Measurements from ENCODE around the gene ARHGAP42. TPM values are rescaled to one million over a fixed set of nuclear protein-coding genes. Genes with fewer than 3 reads are reported as not detected.

The ARHGAP42 gene
- total and polyA plus RNA-seq, 11 donors: 3.8 to 12.4 (median 8.6) TPM

DNA sequence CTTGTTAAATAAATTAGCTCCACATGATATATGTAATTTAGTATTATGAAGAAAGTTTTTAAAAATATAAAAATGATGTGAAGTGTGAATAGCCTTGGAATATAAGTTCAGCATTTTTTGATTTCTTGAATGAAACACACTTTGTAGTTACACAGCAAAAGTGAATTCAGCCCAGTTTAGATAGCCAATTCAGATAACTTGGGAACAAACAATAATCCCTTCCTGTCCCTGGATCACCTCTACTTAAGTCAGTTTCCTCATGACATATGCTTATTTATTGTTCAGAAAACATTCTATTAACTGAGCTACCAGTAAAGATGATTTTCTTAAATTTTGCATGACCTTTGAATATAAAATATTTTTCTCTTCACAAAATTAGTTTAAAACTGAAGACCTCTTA lies 335.2 kb downstream of the ARHGAP42 start:
- Histone ChIP-seq H3K27ac (no peak overlapping the region), H3K36me3 (no peaks in the 10 kb centered on the region), H3K4me3 (no peak overlapping the region), H3K4me1 (no peaks in the 10 kb centered on the region), H3K9me3 (no peaks in the 10 kb centered on the region), H3K27me3 (no peaks in the 10 kb centered on the region)
- DNase-seq (no peak), ATAC-seq (no peak)
- intact Hi-C loops (cut with DNase I): no loop called here
- TF ChIP-seq POLR2A (IDR thresholded peaks at IDR 0.05) (no peak), CTCF (IDR thresholded peaks at IDR 0.05) (no peak)

GRCh38 chr11:101028644-101029043 lies 341.6 kb downstream of the ARHGAP42 start:
- DNase-seq (no peak), ATAC-seq (no peak)
- intact Hi-C loops (cut with DNase I): no loop called here
- no peaks in the 10 kb centered on the region for H3K36me3 ChIP-seq
- TF ChIP-seq POLR2A (IDR thresholded peaks at IDR 0.05) (no peak), CTCF (IDR thresholded peaks at IDR 0.05) (no peak)
- H3K4me1 ChIP-seq: peaks cover 0 to 16% (median 0%) of the 10 kb centered on the region in 12 donors
- H3K9me3 ChIP-seq: no peaks in the 10 kb centered on the region
- no peak overlapping the region for H3K4me3 ChIP-seq
- H3K27ac ChIP-seq: no peak overlapping the region
- H3K27me3 ChIP-seq: no peaks in the 10 kb centered on the region
- WGBS, 4 donors: 61 to 88% (median 73%) methylated on average over 1 of the region's 1 CpG

- no peak overlapping the region for H3K27ac ChIP-seq
- H3K36me3 ChIP-seq: no peaks in the 10 kb centered on the region
- WGBS, 4 donors: 55 to 77% (median 66%) methylated on average over 3 of the region's 3 CpGs
- no peak overlapping the region for H3K4me3 ChIP-seq
- no peak for TF ChIP-seq CTCF (IDR thresholded peaks at IDR 0.05)
- no peaks in the 10 kb centered on the region for H3K9me3 ChIP-seq
- ATAC-seq (no peak), DNase-seq (no peak)
- H3K27me3 ChIP-seq: no peaks in the 10 kb centered on the region
- H3K4me1 ChIP-seq: peaks cover 0 to 27% (median 2%) of the 10 kb centered on the region in 12 donors
- intact Hi-C loops (cut with DNase I): loop anchor here in 5 of 10 donors (5.0 to 10.0 kb wide), 2 partner anchors 95 to 97 kb away; partner anchors contain the start of gene PGR (in 5 of the 5)
Measured at GRCh38 chr11:101030015-101030414, 342.9 kb downstream of the ARHGAP42 start.

DNA sequence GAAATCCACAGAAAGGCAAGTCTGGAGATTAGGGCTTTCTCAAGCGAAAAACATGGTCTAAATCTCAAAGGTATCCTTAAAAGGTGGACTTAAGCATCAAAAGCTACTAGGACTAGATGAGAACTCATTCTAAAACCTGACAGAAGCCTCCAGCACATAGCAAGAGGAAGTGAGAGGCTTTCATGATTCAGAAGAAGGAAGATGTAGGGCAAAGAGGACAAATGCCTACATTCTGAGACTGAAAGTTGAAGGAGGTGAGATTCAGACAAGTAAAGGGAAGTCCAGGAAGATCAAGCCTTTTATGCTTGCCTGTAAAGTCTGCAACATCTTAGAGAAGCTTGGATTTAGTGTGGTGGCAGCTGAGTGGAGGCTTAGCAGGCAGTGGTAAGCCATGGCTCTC lies 343.6 kb downstream of the ARHGAP42 start:
- 87 to 98% (median 96%) methylated on average over 1 of the region's 1 CpG for WGBS, 4 donors
- H3K9me3 ChIP-seq: no peaks in the 10 kb centered on the region

More for the DNA sequence above, 343.6 kb downstream of the ARHGAP42 start:
- H3K27ac ChIP-seq: no peak overlapping the region
- H3K27me3 ChIP-seq: no peaks in the 10 kb centered on the region
- H3K4me3 ChIP-seq: no peak overlapping the region
- H3K4me1 ChIP-seq: peaks cover 0 to 30% (median 2%) of the 10 kb centered on the region in 12 donors
- TF ChIP-seq CTCF (IDR thresholded peaks at IDR 0.05): no peak
- no peak for TF ChIP-seq POLR2A (IDR thresholded peaks at IDR 0.05)
- DNase-seq (no peak), ATAC-seq (no peak)
- intact Hi-C loops (cut with DNase I): loop anchor here in 5 of 10 donors (5.0 to 10.0 kb wide), 2 partner anchors 94 to 97 kb away; partner anchors contain the start of gene PGR (in 5 of the 5)
- no peaks in the 10 kb centered on the region for H3K36me3 ChIP-seq
